KOPT-K1 (cell line): ENCODE results near the gene MRPL38.
"Not testable (repeated sequence)": the region's sequence is repeated elsewhere in the genome, so short reads cannot be mapped to it uniquely, and the experiment has no call there.

ENCODE experiments used
- H3K27ac ChIP-seq: fragments of 200-600 bp; sonication (generic); 2 replicates; pipeline ENCODE4 v1.5.1; 2016; ENCODE audit warnings: antibody characterized with exemption, mild to moderate bottlenecking, low read depth, low read length; ENCODE audit not compliant: poor library complexity, severe bottlenecking
- H3K36me3 ChIP-seq: fragments of 200-600 bp; sonication (generic); 2 replicates; pipeline ENCODE4 v1.5.1; 2017; ENCODE audit warnings: antibody characterized with exemption, mild to moderate bottlenecking, low read length, moderate library complexity; ENCODE audit not compliant: insufficient read depth
- H3K9me3 ChIP-seq: fragments of 200-600 bp; sonication (generic); 2 replicates; pipeline ENCODE4 v1.5.1; 2017; ENCODE audit warnings: antibody characterized with exemption, low read length, mild to moderate bottlenecking; ENCODE audit not compliant: insufficient read depth, poor library complexity, severe bottlenecking

Gene MRPL38

GRCh38 chr17:75895370-75896155 is 9.1 kb downstream of the MRPL38 start:
- no peaks in the 10 kb centered on the region for H3K9me3 ChIP-seq
- peak overlapping the region; percentile 83 for H3K27ac ChIP-seq
- peaks cover 63% of the 10 kb centered on the region for H3K36me3 ChIP-seq

- Histone ChIP-seq H3K36me3 (peaks cover 63% of the 10 kb centered on the region), H3K27ac (no peak overlapping the region), H3K9me3 (no peaks in the 10 kb centered on the region)
Observed at GRCh38 chr17:75894049-75894733, 10.5 kb downstream of the MRPL38 start.

GRCh38 chr17:75893305-75894048 is 11.2 kb downstream of the MRPL38 start:
- Histone ChIP-seq H3K9me3 (no peaks in the 10 kb centered on the region), H3K27ac (no peak overlapping the region), H3K36me3 (peaks cover 62% of the 10 kb centered on the region)

GRCh38 chr17:75892556-75893224 is 12.0 kb downstream of the MRPL38 start:
- Histone ChIP-seq H3K9me3 (no peaks in the 10 kb centered on the region), H3K36me3 (peaks cover 56% of the 10 kb centered on the region), H3K27ac (no peak overlapping the region)

- Histone ChIP-seq H3K9me3 (no peaks in the 10 kb centered on the region), H3K27ac (no peak overlapping the region), H3K36me3 (peaks cover 51% of the 10 kb centered on the region)
Observed at GRCh38 chr17:75891605-75892555, 12.8 kb downstream of the MRPL38 start.

GRCh38 chr17:75891022-75891604 is 13.6 kb downstream of the MRPL38 start:
- H3K36me3 ChIP-seq: peaks cover 51% of the 10 kb centered on the region
- H3K27ac ChIP-seq: no peak overlapping the region
- no peaks in the 10 kb centered on the region for H3K9me3 ChIP-seq

GRCh38 chr17:75889454-75889853 is 15.2 kb downstream of the MRPL38 start:
- Histone ChIP-seq H3K9me3 (no peaks in the 10 kb centered on the region), H3K36me3 (peaks cover 51% of the 10 kb centered on the region), H3K27ac (no peak overlapping the region)

GRCh38 chr17:75888484-75888883 is 16.2 kb downstream of the MRPL38 start:
- Histone ChIP-seq H3K27ac (no peak overlapping the region), H3K9me3 (no peaks in the 10 kb centered on the region), H3K36me3 (peaks cover 46% of the 10 kb centered on the region)

- not testable (repeated sequence) for H3K27ac ChIP-seq, H3K9me3 ChIP-seq
- H3K36me3 ChIP-seq: peaks cover 25% of the 10 kb centered on the region
Observed at GRCh38 chr17:75885860-75886259, 18.8 kb downstream of the MRPL38 start.

- H3K36me3 ChIP-seq: peaks cover 21% of the 10 kb centered on the region
- H3K9me3 ChIP-seq: no peaks in the 10 kb centered on the region
- H3K27ac ChIP-seq: no peak overlapping the region
Observed at GRCh38 chr17:75885431-75885830, 19.3 kb downstream of the MRPL38 start.

- Histone ChIP-seq H3K27ac (peak overlapping the region; percentile 46), H3K9me3 (no peaks in the 10 kb centered on the region), H3K36me3 (no peaks in the 10 kb centered on the region)
Observed at GRCh38 chr17:75881678-75882454, 22.8 kb downstream of the MRPL38 start.

GRCh38 chr17:75880266-75880665 is 24.4 kb downstream of the MRPL38 start:
- Histone ChIP-seq H3K9me3 (no peaks in the 10 kb centered on the region), H3K27ac (no peak overlapping the region), H3K36me3 (no peaks in the 10 kb centered on the region)
